K562 (cell line): ENCODE data around the gene MAN1A1. TPM values are rescaled to one million over a fixed set of nuclear protein-coding genes. Genes with fewer than 3 reads are reported as not detected.

Experiments used
- AFF4 ChIP-seq: sonication (generic); formaldehyde crosslinking; IDR thresholded peaks from 2 replicates; pipeline ENCODE4 v1.8.0; 2023; ENCODE audit warnings: mild to moderate bottlenecking, missing genetic modification reagents
- BCOR ChIP-seq: fragments of 450-650 bp; IDR thresholded peaks from 2 replicates; pipeline ENCODE4 v1.6.1; 2016
- FIP1L1 ChIP-seq: fragments of 200-400 bp; formaldehyde crosslinking; IDR thresholded peaks from 2 replicates; pipeline ENCODE4 v1.6.1; 2018; ENCODE audit warnings: mild to moderate bottlenecking, low read depth, low read length; ENCODE audit not compliant: poor library complexity, severe bottlenecking
- KLF16 ChIP-seq: IDR thresholded peaks from 2 replicates; pipeline ENCODE4 v1.6.1; 2016; ENCODE audit warnings: antibody characterized with exemption
- MXI1 ChIP-seq: IDR thresholded peaks from 2 replicates; pipeline ENCODE4 v1.6.1; 2011; ENCODE audit warnings: low read depth, mild to moderate bottlenecking, improper control_type of control experiment, low read length
- NCOA4 ChIP-seq: fragments of 450-650 bp; IDR thresholded peaks from 2 replicates; pipeline ENCODE4 v1.6.1; 2018; ENCODE audit warnings: mild to moderate bottlenecking; ENCODE audit not compliant: partially characterized antibody
- PML ChIP-seq: IDR thresholded peaks from 2 replicates; pipeline ENCODE4 v1.6.1; 2012; ENCODE audit warnings: low read length, inconsistent platforms
- POLR2AphosphoS2 ChIP-seq: IDR thresholded peaks from 2 replicates; pipeline ENCODE4 v1.6.1; 2012; ENCODE audit warnings: low read length, improper control_type of control experiment
- RBM39 ChIP-seq: fragments of 200-400 bp; formaldehyde crosslinking; optimal IDR thresholded peaks from 2 replicates; pipeline ENCODE3; 2018; ENCODE audit warnings: low read depth, low read length
- STAT5A ChIP-seq: IDR thresholded peaks from 2 replicates; pipeline ENCODE4 v1.6.1; 2012; ENCODE audit warnings: low read length, inconsistent platforms, borderline replicate concordance
- TBP ChIP-seq: optimal IDR thresholded peaks from 2 replicates; pipeline ENCODE3; 2011; ENCODE audit warnings: low read depth, low read length, improper control_type of control experiment
- ZC3H8 ChIP-seq: fragments of 450-650 bp; IDR thresholded peaks from 2 replicates; pipeline ENCODE4 v1.6.1; 2017
- ZHX1 ChIP-seq: fragments of 150-350 bp; conservative IDR thresholded peaks from 2 replicates; pipeline ENCODE4 v1.6.1; 2014; ENCODE audit warnings: low read length
- ZNF174 ChIP-seq: fragments of 250-450 bp; sonication (Bioruptor Pico); IDR thresholded peaks from 2 replicates; pipeline ENCODE4 v1.4.0; 2020; ENCODE audit warnings: mild to moderate bottlenecking
- ZNF263 ChIP-seq: sonication (generic); formaldehyde crosslinking; IDR thresholded peaks from 2 replicates; pipeline ENCODE4 v1.8.0; 2022; ENCODE audit warnings: mild to moderate bottlenecking, missing genetic modification reagents, borderline replicate concordance
- ZNF384 ChIP-seq: IDR thresholded peaks from 2 replicates; pipeline ENCODE4 v1.6.1; 2012; ENCODE audit warnings: low read depth, low read length, improper control_type of control experiment
- ZNF408 ChIP-seq: fragments of 250-450 bp; sonication (Bioruptor Pico); IDR thresholded peaks from 2 replicates; pipeline ENCODE4 v1.4.0; 2020; ENCODE audit warnings: low read depth, mild to moderate bottlenecking, moderate library complexity
- ZNF436 ChIP-seq: fragments of 250-450, 450-650 bp; sonication (Bioruptor Pico); formaldehyde crosslinking; IDR thresholded peaks from 2 replicates; pipeline ENCODE4 v1.7.0; 2020; ENCODE audit warnings: mild to moderate bottlenecking
- ZNF511 ChIP-seq: sonication (generic); formaldehyde crosslinking; IDR thresholded peaks from 2 replicates; pipeline ENCODE4 v1.8.0; 2022; ENCODE audit warnings: mild to moderate bottlenecking, missing genetic modification reagents
- ZNF57 ChIP-seq: fragments of 450-650 bp; formaldehyde crosslinking; IDR thresholded peaks from 2 replicates; pipeline ENCODE4 v1.4.0; 2020; ENCODE audit warnings: mild to moderate bottlenecking, moderate library complexity
- ZNF592 ChIP-seq: fragments of 450-650 bp; IDR thresholded peaks from 2 replicates; pipeline ENCODE4 v1.6.1; 2017; ENCODE audit warnings: antibody characterized with exemption, mild to moderate bottlenecking
- polyA plus RNA-seq, 8 experiments: library from polyadenylated mRNA; depleted of rRNA in 4 of 8; stranded (reverse) in 5 of 8; unstranded in 3 of 8; fragments of >200 nt; fragmentation: Nextera tagmentation in 2 of 8; fragmentation: Illumina TruSeq in 1 of 8; extraction: Ambion mirVana in 2 of 8; extraction: Trizol in 1 of 8; gene quantifications; 2 replicates each; pipeline versions ENCODE4 v1.2.1 to v1.2.3, GENCODE V29; 2011 to 2014; ENCODE audit warnings: inconsistent platforms in 1 of 8, missing spikeins in 1 of 8
- total RNA-seq, 7 experiments: library from RNA; depleted of rRNA in 6 of 7; stranded (reverse); fragments of >200 nt in 6 of 7; fragmentation: Illumina TruSeq in 2 of 7; extraction: Trizol in 2 of 7; gene quantifications; 2 replicates each; pipeline versions ENCODE4 v1.2.1 to v1.2.3, GENCODE V29; 2011 to 2021; ENCODE audit warnings: low replicate concordance in 1 of 7

MAN1A1 gene
- total and polyA plus RNA-seq, 9 of the 15 experiments (the other 6 are each of a cell fraction or from before 2014, with no cell fraction given), result 24.5 to 78.4 (median 59.7) TPM

- no peak for TF ChIP-seq ZHX1
- TF ChIP-seq PML, result no peak
- no peak for TF ChIP-seq STAT5A
- TF ChIP-seq AFF4, result no peak
- no peak for TF ChIP-seq ZNF174 (CRISPR knock-in tag)
- TF ChIP-seq POLR2AphosphoS2, result no peak
- no peak for TF ChIP-seq BCOR
- no peak for TF ChIP-seq RBM39
- peak; percentile 67 for TF ChIP-seq ZNF592
- TF ChIP-seq TBP, result no peak
- TF ChIP-seq ZNF57 (CRISPR knock-in tag), result no peak
- TF ChIP-seq ZNF436 (CRISPR knock-in tag), result no peak
- no peak for TF ChIP-seq FIP1L1
- no peak for TF ChIP-seq ZNF408 (CRISPR knock-in tag)
- no peak for TF ChIP-seq ZNF511 (CRISPR knock-in tag)
- TF ChIP-seq ZC3H8, result no peak
- TF ChIP-seq MXI1, result no peak
- no peak for TF ChIP-seq NCOA4
- TF ChIP-seq ZNF263 (CRISPR knock-in tag), result no peak
- TF ChIP-seq ZNF384, result no peak
- no peak for TF ChIP-seq KLF16
These were observed 204.4 kb downstream of the MAN1A1 start (continued) for GRCh38 chr6:119145111-119145510.
